ENCODE measurements around the gene TMED6. TPM values are rescaled to one million over a fixed set of nuclear protein-coding genes. Genes with fewer than 3 reads are reported as not detected.

Gene TMED6
- total and polyA plus RNA-seq, 2 of the 8 experiments (the other 6 are each of a cell fraction or from before 2014, with no cell fraction given), result not detected

DNA sequence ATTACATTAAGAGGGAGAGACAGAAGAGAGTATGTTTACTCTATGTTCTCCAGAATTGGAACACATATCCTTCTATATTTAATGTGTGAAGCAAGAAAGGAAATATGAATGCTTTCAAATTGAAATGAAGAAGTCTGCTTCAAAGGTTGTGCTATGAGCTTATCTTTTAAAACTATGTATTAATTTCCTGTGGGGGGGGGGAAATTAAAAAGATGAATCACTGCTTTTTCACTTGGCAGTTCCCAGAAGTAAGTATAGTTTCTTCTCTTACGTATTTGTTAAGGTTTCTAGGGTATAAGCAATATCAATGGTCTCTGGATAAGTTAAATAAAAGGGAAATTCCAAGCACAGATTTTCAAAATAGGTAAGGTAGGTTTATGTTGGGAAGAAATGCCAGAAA, 27.2 kb upstream of the TMED6 start (continued):
- TF ChIP-seq E2F6 (IDR thresholded peaks at IDR 0.05) (no peak), SP4 (IDR thresholded peaks at IDR 0.05; ENCODE audit: low read length) (no peak), JUN (IDR thresholded peaks at IDR 0.05; ENCODE audit: low read depth, low read length) (no peak), RNF2 (IDR thresholded peaks at IDR 0.05; ENCODE audit: borderline replicate concordance, low read depth, low read length, missing control alignments, poor library complexity, severe bottlenecking) (no peak), KDM5A (IDR thresholded peaks at IDR 0.05; ENCODE audit: low read length) (no peak)
